Measurements from ENCODE around the gene SORCS2.

SORCS2 gene

GRCh38 chr4:7328913-7329638 is 136.7 kb downstream of the SORCS2 start:
- Histone ChIP-seq H3F3A (ENCODE audit: insufficient read depth, low read length) (no peaks in the 10 kb centered on the region), H3K9me2 (ENCODE audit: low read depth, low read length) (no peaks in the 10 kb centered on the region), H3K4me2 (ENCODE audit: low read length) (no peak overlapping the region), H3K9ac (ENCODE audit: low read length) (no peak overlapping the region), H3K9me3 (ENCODE audit: low read length) (no peaks in the 10 kb centered on the region), H3K27ac (ENCODE audit: low read depth, low read length, poor library complexity, severe bottlenecking) (no peak overlapping the region), H3K79me2 (ENCODE audit: insufficient read depth, low read length) (no peaks in the 10 kb centered on the region), H3K36me3 (ENCODE audit: insufficient read depth, low read length) (no peaks in the 10 kb centered on the region), H4K20me1 (ENCODE audit: insufficient read depth, low read length) (no peaks in the 10 kb centered on the region), H3K27me3 (ENCODE audit: insufficient read depth, low read length) (no peaks in the 10 kb centered on the region), H3K4me3 (ENCODE audit: low read depth, low read length, poor library complexity, severe bottlenecking) (no peak overlapping the region), H2AFZ (ENCODE audit: low read length) (no peak overlapping the region), H3K4me1 (ENCODE audit: insufficient read depth, low read length, severe bottlenecking) (no peaks in the 10 kb centered on the region)
- TF ChIP-seq EZH2 (IDR thresholded peaks at IDR 0.05; ENCODE audit: borderline replicate concordance, low read length) (no peak), CTCF (IDR thresholded peaks at IDR 0.05; ENCODE audit: low read length) (no peak)

- Histone ChIP-seq H3K27me3 (ENCODE audit: insufficient read depth, low read length) (no peaks in the 10 kb centered on the region), H3K79me2 (ENCODE audit: insufficient read depth, low read length) (no peaks in the 10 kb centered on the region), H3K9me3 (ENCODE audit: low read length) (no peaks in the 10 kb centered on the region), H3F3A (ENCODE audit: insufficient read depth, low read length) (no peaks in the 10 kb centered on the region), H2AFZ (ENCODE audit: low read length) (no peak overlapping the region), H3K36me3 (ENCODE audit: insufficient read depth, low read length) (no peaks in the 10 kb centered on the region), H3K4me2 (ENCODE audit: low read length) (no peak overlapping the region), H3K9ac (ENCODE audit: low read length) (no peak overlapping the region), H3K9me2 (ENCODE audit: low read depth, low read length) (no peaks in the 10 kb centered on the region), H4K20me1 (ENCODE audit: insufficient read depth, low read length) (no peaks in the 10 kb centered on the region), H3K27ac (ENCODE audit: low read depth, low read length, poor library complexity, severe bottlenecking) (no peak overlapping the region), H3K4me1 (ENCODE audit: insufficient read depth, low read length, severe bottlenecking) (no peaks in the 10 kb centered on the region), H3K4me3 (ENCODE audit: low read depth, low read length, poor library complexity, severe bottlenecking) (no peak overlapping the region)
- no peak for TF ChIP-seq EZH2 (IDR thresholded peaks at IDR 0.05; ENCODE audit: borderline replicate concordance, low read length)
- no peak for TF ChIP-seq CTCF (IDR thresholded peaks at IDR 0.05; ENCODE audit: low read length)
These were observed 137.8 kb downstream of the SORCS2 start for GRCh38 chr4:7330031-7330596.

GRCh38 chr4:7330811-7331681 is 138.7 kb downstream of the SORCS2 start:
- Histone ChIP-seq H4K20me1 (ENCODE audit: insufficient read depth, low read length) (no peaks in the 10 kb centered on the region), H2AFZ (ENCODE audit: low read length) (no peak overlapping the region), H3K9me2 (ENCODE audit: low read depth, low read length) (no peaks in the 10 kb centered on the region), H3K4me1 (ENCODE audit: insufficient read depth, low read length, severe bottlenecking) (no peaks in the 10 kb centered on the region), H3K27ac (ENCODE audit: low read depth, low read length, poor library complexity, severe bottlenecking) (no peak overlapping the region), H3K36me3 (ENCODE audit: insufficient read depth, low read length) (no peaks in the 10 kb centered on the region), H3K4me3 (ENCODE audit: low read depth, low read length, poor library complexity, severe bottlenecking) (no peak overlapping the region), H3K4me2 (ENCODE audit: low read length) (no peak overlapping the region), H3K9ac (ENCODE audit: low read length) (no peak overlapping the region), H3K27me3 (ENCODE audit: insufficient read depth, low read length) (no peaks in the 10 kb centered on the region), H3K79me2 (ENCODE audit: insufficient read depth, low read length) (no peaks in the 10 kb centered on the region), H3F3A (ENCODE audit: insufficient read depth, low read length) (no peaks in the 10 kb centered on the region), H3K9me3 (ENCODE audit: low read length) (no peaks in the 10 kb centered on the region)
- TF ChIP-seq EZH2 (IDR thresholded peaks at IDR 0.05; ENCODE audit: borderline replicate concordance, low read length) (no peak), CTCF (IDR thresholded peaks at IDR 0.05; ENCODE audit: low read length) (no peak)

Data from OCI-LY1 (cell line).